Subcutaneous abdominal adipose tissue (tissue), 5 donors: ENCODE data around the gene IL10RB.

Experiments
- H3K27ac ChIP-seq: one replicate; pipeline ENCODE4 v1.7.0; 2013; ENCODE audit warnings: low read depth, mild to moderate bottlenecking, inconsistent platforms, low read length, moderate library complexity
- H3K27me3 ChIP-seq, 5 donors: one replicate each; pipeline ENCODE4 v1.7.0; 2013; ENCODE audit warnings: low read length in 5 of 5, inconsistent platforms in 1 of 5; ENCODE audit not compliant: control insufficient read depth in 5 of 5, insufficient read depth in 4 of 5
- H3K36me3 ChIP-seq, 5 donors: one replicate each; pipeline ENCODE4 v1.7.0; 2013; ENCODE audit warnings: low read length in 5 of 5; ENCODE audit not compliant: control insufficient read depth in 5 of 5, insufficient read depth in 5 of 5
- H3K4me1 ChIP-seq, 5 donors: one replicate each; pipeline ENCODE4 v1.7.0; 2013; ENCODE audit warnings: low read length in 5 of 5, mild to moderate bottlenecking in 3 of 5, moderate library complexity in 1 of 5; ENCODE audit not compliant: control insufficient read depth in 5 of 5, insufficient read depth in 5 of 5
- H3K4me3 ChIP-seq, 5 donors: one replicate each; pipeline ENCODE4 v1.7.0; 2013; ENCODE audit warnings: low read length in 5 of 5, low read depth in 1 of 5
- H3K9ac ChIP-seq, 5 donors: one replicate each; pipeline ENCODE4 v1.7.0; 2013; ENCODE audit warnings: low read length in 5 of 5, mild to moderate bottlenecking in 4 of 5, moderate library complexity in 3 of 5
- H3K9me3 ChIP-seq, 5 donors: one replicate each; pipeline ENCODE4 v1.7.0; 2013; ENCODE audit warnings: low read length in 5 of 5; ENCODE audit not compliant: control insufficient read depth in 5 of 5
- donor health status: healthy.
- donor health status: healthy.
- donor health status: healthy.
- donor health status: healthy.
- donor health status: healthy.

The IL10RB gene

DNA sequence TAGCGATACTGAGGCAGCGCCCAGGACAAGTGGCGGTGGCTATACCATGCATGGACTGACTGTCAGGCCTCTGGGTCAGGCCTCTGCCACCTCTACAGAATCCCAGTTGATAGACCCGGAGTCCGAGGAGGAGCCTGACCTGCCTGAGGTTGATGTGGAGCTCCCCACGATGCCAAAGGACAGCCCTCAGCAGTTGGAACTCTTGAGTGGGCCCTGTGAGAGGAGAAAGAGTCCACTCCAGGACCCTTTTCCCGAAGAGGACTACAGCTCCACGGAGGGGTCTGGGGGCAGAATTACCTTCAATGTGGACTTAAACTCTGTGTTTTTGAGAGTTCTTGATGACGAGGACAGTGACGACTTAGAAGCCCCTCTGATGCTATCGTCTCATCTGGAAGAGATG lies 3.2 kb upstream of the IL10RB start:
- Histone ChIP-seq H3K27ac (no peak overlapping the region), H3K4me3 (no peak overlapping the region), H3K4me1 (peaks cover 2 to 21% (median 19%) of the 10 kb centered on the region in 5 donors), H3K9ac (no peak overlapping the region), H3K9me3 (peaks cover 0 to 2% (median 0%) of the 10 kb centered on the region in 5 donors), H3K27me3 (no peaks in the 10 kb centered on the region), H3K36me3 (peaks cover 2 to 27% (median 14%) of the 10 kb centered on the region in 5 donors)

GRCh38 chr21:33264561-33264960 lies 1.6 kb upstream of the IL10RB start:
- Histone ChIP-seq H3K9ac (no peak overlapping the region), H3K4me3 (no peak overlapping the region), H3K27me3 (no peaks in the 10 kb centered on the region), H3K4me1 (peaks cover 2 to 31% (median 25%) of the 10 kb centered on the region in 5 donors), H3K9me3 (no peaks in the 10 kb centered on the region), H3K27ac (no peak overlapping the region), H3K36me3 (peaks cover 2 to 26% (median 19%) of the 10 kb centered on the region in 5 donors)

DNA sequence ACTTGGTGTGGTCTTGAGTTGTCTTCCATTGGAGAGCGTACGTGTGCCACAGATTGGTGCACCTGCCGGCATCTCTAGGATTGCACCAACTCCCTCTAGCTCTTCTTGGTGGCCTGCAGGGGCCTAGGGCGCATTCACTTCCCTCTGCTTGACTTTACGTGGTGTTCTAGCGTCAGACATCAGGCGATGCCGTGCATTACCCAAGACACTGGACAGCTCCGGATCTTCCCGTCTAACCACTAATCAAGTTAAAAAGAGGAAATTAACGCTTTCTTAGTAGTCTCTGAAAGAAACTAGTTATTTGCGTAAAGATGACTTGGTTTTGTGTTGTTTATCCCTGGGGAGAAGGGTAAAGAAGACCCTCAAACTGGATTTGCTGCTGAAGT lies 510 bp upstream of the IL10RB start:
- H3K4me3 ChIP-seq: peak overlapping the region; percentile 72 to 86 (median 77)

DNA sequence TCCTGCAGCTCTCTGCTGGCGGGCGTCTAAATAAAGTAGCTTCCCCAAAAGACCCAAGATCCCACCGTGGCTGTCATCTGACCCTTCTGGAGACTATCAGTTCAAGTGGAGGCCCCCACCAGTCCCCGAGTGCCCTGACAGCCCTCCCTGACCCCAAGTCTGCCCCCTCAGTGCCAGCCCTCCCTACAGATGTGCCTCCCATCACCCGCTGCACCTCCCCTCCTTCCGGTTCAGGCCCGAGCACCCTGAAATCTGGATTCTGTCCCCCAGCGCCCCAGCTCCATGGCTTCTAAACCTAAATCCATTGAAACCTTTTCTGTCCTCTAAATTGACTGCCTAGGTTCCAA lies 595 bp downstream of the IL10RB start:
- Histone ChIP-seq H3K27me3 (no peaks in the 10 kb centered on the region), H3K4me3 (peak overlapping the region; percentile 67 to 77 (median 76)), H3K4me1 (peaks cover 2 to 50% (median 36%) of the 10 kb centered on the region in 5 donors), H3K9ac (peak overlapping the region; percentile 48 to 90 (median 86)), H3K36me3 (peaks cover 2 to 42% (median 21%) of the 10 kb centered on the region in 5 donors), H3K27ac (peak overlapping the region; percentile 81), H3K9me3 (no peaks in the 10 kb centered on the region)

More for the DNA sequence above, 510 bp upstream of the IL10RB start:
- no peaks in the 10 kb centered on the region for H3K27me3 ChIP-seq
- H3K9ac ChIP-seq: peak overlapping the region in 4 of 5 donors; percentile 45 to 86 (median 60)
- peak overlapping the region; percentile 81 for H3K27ac ChIP-seq
- peaks cover 2 to 40% (median 27%) of the 10 kb centered on the region in 5 donors for H3K4me1 ChIP-seq
- no peaks in the 10 kb centered on the region for H3K9me3 ChIP-seq
- peaks cover 2 to 33% (median 19%) of the 10 kb centered on the region in 5 donors for H3K36me3 ChIP-seq

DNA sequence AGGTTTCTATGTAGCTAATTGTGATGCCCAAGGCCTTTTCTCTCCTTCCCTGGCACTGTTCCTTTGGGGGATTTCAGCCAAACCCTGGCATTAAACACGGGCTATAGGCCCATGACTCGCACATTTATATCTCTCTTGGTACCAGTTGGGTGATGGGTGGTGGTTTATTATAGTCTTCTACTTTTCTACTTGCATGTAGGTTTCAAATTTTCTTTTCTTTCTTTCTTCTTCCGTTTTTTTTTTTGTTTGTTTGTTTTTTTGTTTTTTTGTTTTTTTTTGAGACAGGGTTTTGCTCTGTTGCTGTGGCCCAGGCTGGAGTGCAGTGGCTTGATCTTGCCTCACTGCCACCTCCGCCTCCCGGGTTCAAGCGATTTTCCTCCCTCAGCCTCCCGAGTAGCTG lies 1.1 kb downstream of the IL10RB start:
- H3K4me1 ChIP-seq: peaks cover 2 to 53% (median 36%) of the 10 kb centered on the region in 5 donors
- no peaks in the 10 kb centered on the region for H3K27me3 ChIP-seq
- peak overlapping the region; percentile 81 for H3K27ac ChIP-seq
- H3K4me3 ChIP-seq: peak overlapping the region; percentile 67 to 77 (median 76)
- H3K9me3 ChIP-seq: no peaks in the 10 kb centered on the region
- peak overlapping the region; percentile 48 to 90 (median 86) for H3K9ac ChIP-seq
- H3K36me3 ChIP-seq: peaks cover 2 to 45% (median 21%) of the 10 kb centered on the region in 5 donors

- Histone ChIP-seq H3K36me3 (peaks cover 1 to 47% (median 22%) of the 10 kb centered on the region in 5 donors), H3K4me1 (peaks cover 2 to 53% (median 36%) of the 10 kb centered on the region in 5 donors), H3K27ac (peak overlapping the region; percentile 81), H3K27me3 (no peaks in the 10 kb centered on the region), H3K4me3 (no peak overlapping the region), H3K9me3 (no peaks in the 10 kb centered on the region), H3K9ac (no peak overlapping the region)
These were observed 2.2 kb downstream of the IL10RB start for GRCh38 chr21:33268393-33268736.

GRCh38 chr21:33268737-33269441 lies 2.7 kb downstream of the IL10RB start:
- Histone ChIP-seq H3K27ac (peak overlapping the region; percentile 81), H3K9ac (no peak overlapping the region), H3K27me3 (no peaks in the 10 kb centered on the region), H3K4me1 (peaks cover 2 to 53% (median 36%) of the 10 kb centered on the region in 5 donors), H3K9me3 (no peaks in the 10 kb centered on the region), H3K4me3 (peak overlapping the region in 1 of 5 donors; percentile 4), H3K36me3 (peaks cover 5 to 44% (median 20%) of the 10 kb centered on the region in 5 donors)

GRCh38 chr21:33270986-33271385 lies 4.8 kb downstream of the IL10RB start:
- H3K9me3 ChIP-seq: no peaks in the 10 kb centered on the region
- peaks cover 9 to 51% (median 19%) of the 10 kb centered on the region in 5 donors for H3K36me3 ChIP-seq

GRCh38 chr21:33273044-33273443 lies 6.9 kb downstream of the IL10RB start:
- H3K27me3 ChIP-seq: no peaks in the 10 kb centered on the region
- H3K4me3 ChIP-seq: no peak overlapping the region
- H3K4me1 ChIP-seq: peaks cover 0 to 32% (median 14%) of the 10 kb centered on the region in 5 donors
- no peak overlapping the region for H3K27ac ChIP-seq
- peaks cover 9 to 57% (median 23%) of the 10 kb centered on the region in 5 donors for H3K36me3 ChIP-seq
- no peak overlapping the region for H3K9ac ChIP-seq
- no peaks in the 10 kb centered on the region for H3K9me3 ChIP-seq

More at GRCh38 chr21:33270986-33271385, 4.8 kb downstream of the IL10RB start:
- H3K4me1 ChIP-seq: peaks cover 0 to 47% (median 30%) of the 10 kb centered on the region in 5 donors
- no peak overlapping the region for H3K9ac ChIP-seq
- H3K27ac ChIP-seq: no peak overlapping the region
- H3K4me3 ChIP-seq: no peak overlapping the region
- no peaks in the 10 kb centered on the region for H3K27me3 ChIP-seq

- H3K27ac ChIP-seq: no peak overlapping the region
- no peaks in the 10 kb centered on the region for H3K4me1 ChIP-seq
- H3K9ac ChIP-seq: no peak overlapping the region
- peaks cover 0 to 13% (median 3%) of the 10 kb centered on the region in 5 donors for H3K9me3 ChIP-seq
- H3K4me3 ChIP-seq: no peak overlapping the region
- H3K27me3 ChIP-seq: no peaks in the 10 kb centered on the region
- peaks cover 23 to 58% (median 41%) of the 10 kb centered on the region in 5 donors for H3K36me3 ChIP-seq
These were observed 12.6 kb downstream of the IL10RB start for GRCh38 chr21:33278721-33279120.
